Activated CD4-positive, alpha-beta T cell treated with anti-CD3 and anti-CD28 coated beads, Interleukin-2, amount 50 U/mL, for 48 hours (primary cell): ENCODE data around the gene MXD4.
"Not testable (repeated sequence)": the region's sequence is repeated elsewhere in the genome, so short reads cannot be mapped to it uniquely, and the experiment has no call there.

Source experiments
- DNase-seq, 2 experiments: peaks; one replicate each; pipeline ENCODE4 v3.0.0-alpha.2; 2020

The MXD4 gene

GRCh38 chr4:2217726-2218125 lies 44.2 kb downstream of the MXD4 start:
- DNase-seq, result no peak

GRCh38 chr4:2212831-2213230 lies 49.1 kb downstream of the MXD4 start:
- no peak for DNase-seq

DNA sequence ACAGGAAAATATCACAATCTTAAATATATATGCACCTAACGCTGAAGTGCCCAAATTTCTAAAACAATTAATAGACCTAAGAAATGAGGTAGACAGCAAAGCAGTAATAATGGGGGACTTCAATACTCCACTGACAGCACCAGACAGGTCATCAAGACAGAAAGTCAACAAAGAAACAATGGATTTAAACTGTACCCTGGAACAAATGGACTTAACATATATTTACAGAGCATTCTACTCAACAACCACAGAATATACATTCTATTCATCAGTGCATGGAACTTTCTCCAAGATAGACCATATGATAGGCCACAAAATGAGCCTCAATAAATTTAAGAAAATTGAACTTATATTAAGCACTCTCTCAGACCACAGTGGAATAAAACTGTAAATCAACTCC lies 59.1 kb downstream of the MXD4 start:
- not testable (repeated sequence) for DNase-seq
